WTC11 (cell line): ENCODE measurements around the gene PHAF1. TPM values are rescaled to one million over a fixed set of nuclear protein-coding genes. Genes with fewer than 3 reads are reported as not detected.

Experiments used
- ATAC-seq: fragments of 200-7000 bp; cut with Tn5 transposase; 2 replicates; pipeline ENCODE4 v1.10.0; 2021; ENCODE audit warnings: mild to moderate bottlenecking, moderate library complexity
- CTCF ChIA-PET: fragments of 300-600 bp; sonication (Branson Sonifier 250); formaldehyde crosslinking; loops from one replicate; lab custom pipeline; 2021; ENCODE audit warnings: antibody characterized with exemption; lab: Charles Lee
- POLR2A ChIA-PET: fragments of 350-600 bp; sonication (Branson Sonifier 250); formaldehyde crosslinking; loops from one replicate; lab custom pipeline; 2021; ENCODE audit warnings: antibody characterized with exemption; lab: Charles Lee
- DNase-seq: peaks from one replicate; pipeline ENCODE4 v3.0.0; 2021; ENCODE audit warnings: low spot score
- H3K27ac Mint-ChIP-seq: 2 replicates; pipeline ENCODE4 v1.8.0; 2021; ENCODE audit warnings: mixed read lengths
- H3K27me3 Mint-ChIP-seq: 2 replicates; pipeline ENCODE4 v1.8.0; 2021; ENCODE audit warnings: low read depth, mild to moderate bottlenecking, moderate library complexity, mixed read lengths
- H3K36me3 Mint-ChIP-seq: 2 replicates; pipeline ENCODE4 v1.8.0; 2021; ENCODE audit warnings: mixed read lengths
- H3K4me1 Mint-ChIP-seq: 2 replicates; pipeline ENCODE4 v1.8.0; 2022; ENCODE audit warnings: mixed read lengths
- H3K4me3 Mint-ChIP-seq: 2 replicates; pipeline ENCODE4 v1.8.0; 2021; ENCODE audit warnings: mild to moderate bottlenecking, moderate library complexity, mixed read lengths
- H3K9me3 Mint-ChIP-seq: 2 replicates; pipeline ENCODE4 v1.8.0; 2021; ENCODE audit warnings: mixed read lengths
- E2F1 ChIP-seq: sonication (generic); formaldehyde crosslinking; IDR thresholded peaks from 2 replicates; pipeline ENCODE4 v1.8.0; 2022; ENCODE audit warnings: mild to moderate bottlenecking, missing genetic modification reagents
- E2F4 ChIP-seq: sonication (generic); formaldehyde crosslinking; IDR thresholded peaks from 2 replicates; pipeline ENCODE4 v1.8.1; 2022; ENCODE audit warnings: low read depth, mild to moderate bottlenecking, moderate library complexity, missing genetic modification reagents, borderline replicate concordance
- EMX1 ChIP-seq: fragments of 250-450 bp; sonication (Bioruptor Pico); IDR thresholded peaks from 2 replicates; pipeline ENCODE4 v1.8.0; 2021; ENCODE audit warnings: mild to moderate bottlenecking
- GTF2I ChIP-seq: fragments of 250-450 bp; sonication (Bioruptor Pico); conservative IDR thresholded peaks from 2 replicates; pipeline ENCODE4 v1.4.0; 2021; ENCODE audit warnings: mild to moderate bottlenecking
- KAT7 ChIP-seq: sonication (generic); formaldehyde crosslinking; IDR thresholded peaks from 2 replicates; pipeline ENCODE4 v1.8.1; 2023; ENCODE audit warnings: missing genetic modification reagents, mild to moderate bottlenecking, borderline replicate concordance
- MAX ChIP-seq: sonication (generic); formaldehyde crosslinking; IDR thresholded peaks from 2 replicates; pipeline ENCODE4 v1.8.0; 2022; ENCODE audit warnings: mild to moderate bottlenecking, missing genetic modification reagents
- MLX ChIP-seq: sonication (generic); formaldehyde crosslinking; IDR thresholded peaks from 2 replicates; pipeline ENCODE4 v1.8.1; 2023; ENCODE audit warnings: mild to moderate bottlenecking, missing genetic modification reagents, moderate library complexity
- MYBL2 ChIP-seq: sonication (generic); formaldehyde crosslinking; IDR thresholded peaks from 2 replicates; pipeline ENCODE4 v1.8.1; 2023; ENCODE audit warnings: mild to moderate bottlenecking, moderate library complexity, missing genetic modification reagents
- NFATC4 ChIP-seq: fragments of 250-450 bp; sonication (Bioruptor Pico); IDR thresholded peaks from 2 replicates; pipeline ENCODE4 v1.9.0; 2021; ENCODE audit warnings: mild to moderate bottlenecking
- NFE2L1 ChIP-seq: sonication (generic); formaldehyde crosslinking; IDR thresholded peaks from 2 replicates; pipeline ENCODE4 v1.8.1; 2023; ENCODE audit warnings: missing genetic modification reagents
- PREB ChIP-seq: sonication (generic); formaldehyde crosslinking; IDR thresholded peaks from 2 replicates; pipeline ENCODE4 v1.8.1; 2022; ENCODE audit warnings: mild to moderate bottlenecking, missing genetic modification reagents, moderate library complexity, borderline replicate concordance
- PRRX2 ChIP-seq: fragments of 250-450 bp; sonication (Bioruptor Pico); IDR thresholded peaks from 2 replicates; pipeline ENCODE4 v1.8.0; 2021; ENCODE audit warnings: mild to moderate bottlenecking
- SMAD3 ChIP-seq: sonication (generic); formaldehyde crosslinking; IDR thresholded peaks from 2 replicates; pipeline ENCODE4 v1.8.0; 2022; ENCODE audit warnings: missing genetic modification reagents, mild to moderate bottlenecking, borderline replicate concordance
- SOX15 ChIP-seq: fragments of 250-450 bp; sonication (Bioruptor Pico); IDR thresholded peaks from 2 replicates; pipeline ENCODE4 v1.9.0; 2021; ENCODE audit warnings: mild to moderate bottlenecking
- TEAD1 ChIP-seq: sonication (generic); formaldehyde crosslinking; IDR thresholded peaks from 2 replicates; pipeline ENCODE4 v1.8.0; 2022; ENCODE audit warnings: mild to moderate bottlenecking, missing genetic modification reagents
- TEAD4 ChIP-seq: sonication (generic); formaldehyde crosslinking; IDR thresholded peaks from 2 replicates; pipeline ENCODE4 v1.8.0; 2022; ENCODE audit warnings: mild to moderate bottlenecking, missing genetic modification reagents
- TP53 ChIP-seq: sonication (generic); formaldehyde crosslinking; IDR thresholded peaks from 2 replicates; pipeline ENCODE4 v1.8.1; 2023; ENCODE audit warnings: mild to moderate bottlenecking, missing genetic modification reagents
- USF1 ChIP-seq: sonication (generic); formaldehyde crosslinking; IDR thresholded peaks from 2 replicates; pipeline ENCODE4 v1.8.0; 2022; ENCODE audit warnings: mild to moderate bottlenecking, missing genetic modification reagents
- ZNF121 ChIP-seq: sonication (generic); formaldehyde crosslinking; IDR thresholded peaks from 2 replicates; pipeline ENCODE4 v1.8.0; 2023; ENCODE audit warnings: missing genetic modification reagents
- ZNF263 ChIP-seq: sonication (generic); formaldehyde crosslinking; IDR thresholded peaks from 2 replicates; pipeline ENCODE4 v1.8.1; 2022; ENCODE audit warnings: low read depth, mild to moderate bottlenecking, moderate library complexity, missing genetic modification reagents
- ZNF317 ChIP-seq: sonication (generic); formaldehyde crosslinking; IDR thresholded peaks from 2 replicates; pipeline ENCODE4 v1.8.1; 2023; ENCODE audit warnings: low read depth, mild to moderate bottlenecking, moderate library complexity, missing genetic modification reagents, borderline replicate concordance
- total RNA-seq: library from RNA; stranded (reverse); gene quantifications from 3 replicates; pipeline ENCODE4 v1.2.3, GENCODE V29; 2021

The PHAF1 gene
- total RNA-seq, 1 experiment from 2014 or later: 18.8 TPM

GRCh38 chr16:67115639-67116038, 5.9 kb downstream of the PHAF1 start:
- no peak for TF ChIP-seq ZNF317 (CRISPR knock-in tag)
- no peak for TF ChIP-seq MLX (CRISPR knock-in tag)
- TF ChIP-seq MYBL2 (CRISPR knock-in tag): no peak
- POLR2A ChIA-PET: no interaction called here
- H3K27ac Mint-ChIP-seq: no peak overlapping the region
- no peaks in the 10 kb centered on the region for H3K27me3 Mint-ChIP-seq
- no peak overlapping the region for H3K4me3 Mint-ChIP-seq
- H3K4me1 Mint-ChIP-seq: peaks cover 16% of the 10 kb centered on the region
- no peak for ATAC-seq
- peaks cover 4% of the 10 kb centered on the region; the same call in 1 of the 2 replicates for H3K36me3 Mint-ChIP-seq
- no peaks in the 10 kb centered on the region for H3K9me3 Mint-ChIP-seq
- DNase-seq: no peak
- CTCF ChIA-PET: interaction anchor here (1.2 to 4.0 kb wide), 4 partner anchors 12 to 155 kb away, joined by 4 to 28 read pairs (median 10); partner anchors contain the start of gene CES3

GRCh38 chr16:67116388-67117311, 6.9 kb downstream of the PHAF1 start:
- H3K27me3 Mint-ChIP-seq: no peaks in the 10 kb centered on the region
- ChIA-PET POLR2A (interaction anchor here (0.7 kb wide), 1 partner anchor 163 kb away, joined by 5 read pairs; no protein-coding TSS in a partner anchor), CTCF (interaction anchor here (0.6 to 4.0 kb wide), 8 partner anchors 13 to 236 kb away, joined by 3 to 28 read pairs (median 4); partner anchors contain the start of genes CDH16, CES3 and PDP2)
- peaks cover 7% of the 10 kb centered on the region; the same call in 1 of the 2 replicates for H3K4me1 Mint-ChIP-seq
- H3K36me3 Mint-ChIP-seq: peaks cover 7% of the 10 kb centered on the region; the same call in 1 of the 2 replicates
- no peak for TF ChIP-seq KAT7 (CRISPR knock-in tag)
- no peak for TF ChIP-seq MAX (CRISPR knock-in tag)
- TF ChIP-seq E2F1 (CRISPR knock-in tag): no peak
- TF ChIP-seq PREB (CRISPR knock-in tag): no peak
- no peak for TF ChIP-seq NFE2L1
- TF ChIP-seq TP53 (CRISPR knock-in tag): no peak
- no peak for TF ChIP-seq ZNF263
- no peak for TF ChIP-seq NFATC4 (CRISPR knock-in tag)
- TF ChIP-seq E2F4 (CRISPR knock-in tag): no peak
- TF ChIP-seq TEAD4 (CRISPR knock-in tag): no peak
- TF ChIP-seq USF1 (CRISPR knock-in tag): no peak
- TF ChIP-seq ZNF121 (CRISPR knock-in tag): no peak
- no peak for TF ChIP-seq SMAD3 (CRISPR knock-in tag)
- no peak for TF ChIP-seq PRRX2 (CRISPR knock-in tag)
- no peak for TF ChIP-seq TEAD1
- no peak for TF ChIP-seq SOX15 (CRISPR knock-in tag)
- TF ChIP-seq EMX1 (CRISPR knock-in tag): no peak
- no peak for TF ChIP-seq GTF2I (CRISPR knock-in tag)
- ATAC-seq (no peak), DNase-seq (no peak)
- no peak overlapping the region for H3K4me3 Mint-ChIP-seq
- H3K9me3 Mint-ChIP-seq: no peaks in the 10 kb centered on the region
- peak overlapping the region; percentile 52; the same call in 1 of the 2 replicates for H3K27ac Mint-ChIP-seq
